SU-DHL-6 (cell line): Measurements from ENCODE around the gene NINL.

Experiments
- H2AFZ ChIP-seq: fragments of 200-600 bp; sonication (generic); 2 replicates; pipeline ENCODE4 v1.6.1; 2014; ENCODE audit warnings: low read depth, mild to moderate bottlenecking, moderate library complexity, mixed read lengths, antibody characterized with exemption, low read length; ENCODE audit not compliant: severe bottlenecking
- H3F3A ChIP-seq: fragments of 200-600 bp; shearing (Covaris generic); 2 replicates; pipeline ENCODE4 v1.6.0; 2016; ENCODE audit warnings: antibody characterized with exemption, mild to moderate bottlenecking; ENCODE audit not compliant: insufficient read depth
- H3K27ac ChIP-seq: fragments of 200-600 bp; sonication (generic); 2 replicates; pipeline ENCODE4 v1.5.1; 2016; ENCODE audit warnings: low read depth, mild to moderate bottlenecking, low read length, moderate library complexity, mixed read lengths
- H3K27me3 ChIP-seq: fragments of 200-600 bp; sonication (generic), shearing (Covaris generic); 2 replicates; pipeline ENCODE4 v1.6.0; 2014; ENCODE audit warnings: mild to moderate bottlenecking, low read length
- H3K36me3 ChIP-seq: fragments of 200-600 bp; sonication (generic); 2 replicates; pipeline ENCODE4 v1.6.1; 2014; ENCODE audit warnings: mild to moderate bottlenecking, low read length, mixed read lengths
- H3K4me2 ChIP-seq: fragments of 300-600, 200-600 bp; shearing (Covaris generic), sonication (generic); 2 replicates; pipeline ENCODE4 v1.6.0; 2014; ENCODE audit warnings: low read length, low read depth, mild to moderate bottlenecking; ENCODE audit not compliant: poor library complexity, severe bottlenecking
- H3K4me3 ChIP-seq: fragments of 200-600 bp; sonication (generic); 2 replicates; pipeline ENCODE4 v1.5.1; 2014; ENCODE audit warnings: antibody characterized with exemption, low read length, mild to moderate bottlenecking, mixed read lengths; ENCODE audit not compliant: insufficient read depth, poor library complexity, severe bottlenecking
- H3K79me2 ChIP-seq: fragments of 200-600 bp; sonication (generic); 2 replicates; pipeline ENCODE4 v1.6.1; 2014; ENCODE audit warnings: mild to moderate bottlenecking, low read length, moderate library complexity; ENCODE audit not compliant: insufficient read depth
- H3K9ac ChIP-seq: fragments of 200-600 bp; sonication (generic); 2 replicates; pipeline ENCODE4 v1.7.0; 2014; ENCODE audit warnings: mild to moderate bottlenecking, low read length
- H3K9me2 ChIP-seq: fragments of 200-600 bp; sonication (generic); replicated peaks from 2 replicates; pipeline ENCODE4 v1.6.1; 2014; ENCODE audit warnings: low read length; ENCODE audit not compliant: insufficient read depth
- H3K9me3 ChIP-seq: fragments of 200-600 bp; sonication (generic); 2 replicates; pipeline ENCODE4 v1.6.1; 2014; ENCODE audit warnings: low read length, mixed read lengths; ENCODE audit not compliant: insufficient read depth
- H4K20me1 ChIP-seq: fragments of 200-600 bp; sonication (generic); 2 replicates; pipeline ENCODE4 v1.6.1; 2014; ENCODE audit warnings: low read depth, mild to moderate bottlenecking, antibody characterized with exemption, low read length, moderate library complexity, mixed read lengths
- CTCF ChIP-seq: fragments of 200-600 bp; sonication (generic); IDR thresholded peaks from one replicate; pipeline ENCODE4 v1.5.1; 2017; ENCODE audit warnings: antibody characterized with exemption, mild to moderate bottlenecking, low read length, moderate library complexity; ENCODE audit not compliant: insufficient read depth, poor library complexity, severe bottlenecking
- EZH2phosphoT487 ChIP-seq: fragments of 200-600 bp; sonication (generic), shearing (Covaris generic); conservative IDR thresholded peaks from 2 replicates; pipeline ENCODE4 v1.6.1; 2018; ENCODE audit warnings: mild to moderate bottlenecking, antibody characterized with exemption, low read length, moderate library complexity, mixed read lengths

NINL gene

GRCh38 chr20:25508083-25508770 is 77.1 kb downstream of the NINL start:
- Histone ChIP-seq H3F3A (no peaks in the 10 kb centered on the region), H4K20me1 (no peaks in the 10 kb centered on the region), H3K9me3 (no peaks in the 10 kb centered on the region), H3K4me3 (no peak overlapping the region), H3K36me3 (no peaks in the 10 kb centered on the region), H2AFZ (no peak overlapping the region), H3K27me3 (no peaks in the 10 kb centered on the region), H3K9ac (no peak overlapping the region), H3K79me2 (no peaks in the 10 kb centered on the region), H3K9me2 (no peaks in the 10 kb centered on the region), H3K4me2 (no peak overlapping the region), H3K27ac (no peak overlapping the region)
- TF ChIP-seq EZH2phosphoT487, result no peak
- TF ChIP-seq CTCF, result no peak

- TF ChIP-seq CTCF (no peak), EZH2phosphoT487 (no peak)
These were observed 77.8 kb downstream of the NINL start for GRCh38 chr20:25507385-25508082.

GRCh38 chr20:25504366-25505135 is 80.8 kb downstream of the NINL start:
- Histone ChIP-seq H3K79me2 (no peaks in the 10 kb centered on the region), H3K9me3 (no peaks in the 10 kb centered on the region), H3K9ac (no peak overlapping the region), H2AFZ (no peak overlapping the region), H3K9me2 (no peaks in the 10 kb centered on the region), H3K27ac (no peak overlapping the region), H3F3A (no peaks in the 10 kb centered on the region), H3K36me3 (no peaks in the 10 kb centered on the region), H3K4me2 (no peak overlapping the region), H4K20me1 (no peaks in the 10 kb centered on the region), H3K4me3 (no peak overlapping the region), H3K27me3 (no peaks in the 10 kb centered on the region)
- no peak for TF ChIP-seq CTCF
- no peak for TF ChIP-seq EZH2phosphoT487

More at GRCh38 chr20:25507385-25508082, 77.8 kb downstream of the NINL start:
- H3F3A ChIP-seq, result no peaks in the 10 kb centered on the region
- no peaks in the 10 kb centered on the region for H3K79me2 ChIP-seq
- no peaks in the 10 kb centered on the region for H3K9me3 ChIP-seq
- no peak overlapping the region for H3K27ac ChIP-seq
- no peak overlapping the region for H3K9ac ChIP-seq
- no peaks in the 10 kb centered on the region for H4K20me1 ChIP-seq
- no peaks in the 10 kb centered on the region for H3K9me2 ChIP-seq
- H3K36me3 ChIP-seq, result no peaks in the 10 kb centered on the region
- H3K4me2 ChIP-seq, result no peak overlapping the region
- no peak overlapping the region for H2AFZ ChIP-seq
- no peak overlapping the region for H3K4me3 ChIP-seq
- no peaks in the 10 kb centered on the region for H3K27me3 ChIP-seq
